OCI-M1 (cell line): ENCODE data around the gene ARID3A.

Experiments
- DNase-seq: peaks from one replicate; lab custom pipeline; 2025; lab: John Stamatoyannopoulos, UW

ARID3A gene

DNA sequence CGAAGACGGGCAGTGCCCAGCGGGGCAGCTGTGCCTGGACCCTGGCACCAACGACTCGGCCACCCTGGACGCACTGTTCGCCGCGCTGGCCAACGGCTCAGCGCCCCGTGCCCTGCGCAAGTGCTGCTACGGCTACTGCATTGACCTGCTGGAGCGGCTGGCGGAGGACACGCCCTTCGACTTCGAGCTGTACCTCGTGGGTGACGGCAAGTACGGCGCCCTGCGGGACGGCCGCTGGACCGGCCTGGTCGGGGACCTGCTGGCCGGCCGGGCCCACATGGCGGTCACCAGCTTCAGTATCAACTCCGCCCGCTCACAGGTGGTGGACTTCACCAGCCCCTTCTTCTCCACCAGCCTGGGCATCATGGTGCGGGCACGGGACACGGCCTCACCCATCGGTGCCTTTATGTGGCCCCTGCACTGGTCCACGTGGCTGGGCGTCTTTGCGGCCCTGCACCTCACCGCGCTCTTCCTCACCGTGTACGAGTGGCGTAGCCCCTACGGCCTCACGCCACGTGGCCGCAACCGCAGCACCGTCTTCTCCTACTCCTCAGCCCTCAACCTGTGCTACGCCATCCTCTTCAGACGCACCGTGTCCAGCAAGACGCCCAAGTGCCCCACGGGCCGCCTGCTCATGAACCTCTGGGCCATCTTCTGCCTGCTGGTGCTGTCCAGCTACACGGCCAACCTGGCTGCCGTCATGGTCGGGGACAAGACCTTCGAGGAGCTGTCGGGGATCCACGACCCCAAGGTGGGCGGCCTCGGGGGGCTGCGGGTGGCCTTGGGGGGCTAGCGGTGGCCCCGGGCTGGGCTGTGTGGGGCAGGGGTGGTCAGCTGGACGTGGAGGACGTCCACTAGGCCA is 79.2 kb downstream of the ARID3A start:
- no peak for DNase-seq

DNA sequence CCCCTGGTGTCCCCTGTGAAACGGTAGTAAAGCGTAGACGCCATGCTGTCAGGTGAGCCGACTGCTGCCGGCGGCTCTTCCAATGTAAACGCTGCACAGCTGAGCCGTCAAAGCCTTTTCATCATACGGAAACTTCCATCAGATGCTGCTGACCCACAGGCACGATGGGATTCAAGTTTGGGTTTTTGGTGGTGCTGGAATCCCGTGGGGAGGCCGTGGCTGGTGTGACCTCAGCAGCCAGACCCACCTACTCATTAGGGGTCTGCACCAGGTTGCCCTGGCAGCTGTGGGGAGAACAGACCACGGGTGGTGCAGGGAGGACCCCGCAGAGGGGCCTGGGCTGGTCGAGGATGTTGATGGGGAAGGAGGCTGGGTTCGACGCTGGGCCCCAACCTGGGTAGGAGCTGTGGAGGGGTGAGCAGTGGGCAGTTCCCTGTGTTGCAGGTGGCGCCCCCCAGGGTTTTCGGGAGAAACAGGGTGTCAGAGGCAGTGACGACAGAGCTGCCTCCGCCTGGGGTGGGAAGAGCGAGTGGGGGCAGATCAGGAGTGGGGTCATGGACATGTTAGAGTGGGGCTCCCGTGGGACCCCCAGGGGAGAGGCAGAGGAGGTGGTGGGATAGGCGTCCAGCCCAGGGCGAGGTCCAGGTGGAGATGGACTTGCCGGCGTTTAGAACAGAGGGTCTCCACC is 81.0 kb downstream of the ARID3A start:
- no peak for DNase-seq

DNA sequence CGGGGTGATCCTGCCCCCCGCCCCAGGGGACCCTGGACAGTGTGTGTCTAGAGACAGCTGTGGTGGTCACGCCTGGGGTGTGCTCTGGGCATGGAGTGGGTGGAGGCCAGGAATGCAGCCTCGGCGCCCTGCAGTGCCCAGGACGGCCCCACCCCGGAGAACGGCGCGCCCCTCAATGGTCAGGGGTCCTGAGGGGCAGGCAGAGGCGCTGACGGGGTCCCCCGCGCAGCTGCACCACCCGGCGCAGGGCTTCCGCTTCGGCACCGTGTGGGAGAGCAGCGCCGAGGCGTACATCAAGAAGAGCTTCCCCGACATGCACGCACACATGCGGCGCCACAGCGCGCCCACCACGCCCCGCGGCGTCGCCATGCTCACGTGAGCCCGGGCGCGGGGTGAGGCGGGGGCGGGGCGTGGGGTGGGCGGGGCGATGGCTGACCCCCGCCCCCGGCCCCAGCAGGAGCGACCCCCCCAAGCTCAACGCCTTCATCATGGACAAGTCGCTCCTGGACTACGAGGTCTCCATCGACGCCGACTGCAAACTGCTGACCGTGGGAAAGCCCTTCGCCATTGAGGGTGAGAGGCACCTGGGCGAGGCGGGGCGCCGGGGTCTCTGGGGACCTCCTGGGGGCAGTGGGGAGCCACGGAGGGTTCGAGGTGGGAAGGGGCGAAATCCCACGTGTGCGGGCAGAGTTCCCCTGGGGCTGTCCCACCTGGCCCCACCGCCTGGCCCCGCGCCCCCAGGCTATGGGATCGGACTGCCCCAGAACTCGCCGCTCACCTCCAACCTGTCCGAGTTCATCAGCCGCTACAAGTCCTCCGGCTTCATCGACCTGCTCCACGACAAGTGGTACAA is 81.8 kb downstream of the ARID3A start:
- DNase-seq: no peak

DNA sequence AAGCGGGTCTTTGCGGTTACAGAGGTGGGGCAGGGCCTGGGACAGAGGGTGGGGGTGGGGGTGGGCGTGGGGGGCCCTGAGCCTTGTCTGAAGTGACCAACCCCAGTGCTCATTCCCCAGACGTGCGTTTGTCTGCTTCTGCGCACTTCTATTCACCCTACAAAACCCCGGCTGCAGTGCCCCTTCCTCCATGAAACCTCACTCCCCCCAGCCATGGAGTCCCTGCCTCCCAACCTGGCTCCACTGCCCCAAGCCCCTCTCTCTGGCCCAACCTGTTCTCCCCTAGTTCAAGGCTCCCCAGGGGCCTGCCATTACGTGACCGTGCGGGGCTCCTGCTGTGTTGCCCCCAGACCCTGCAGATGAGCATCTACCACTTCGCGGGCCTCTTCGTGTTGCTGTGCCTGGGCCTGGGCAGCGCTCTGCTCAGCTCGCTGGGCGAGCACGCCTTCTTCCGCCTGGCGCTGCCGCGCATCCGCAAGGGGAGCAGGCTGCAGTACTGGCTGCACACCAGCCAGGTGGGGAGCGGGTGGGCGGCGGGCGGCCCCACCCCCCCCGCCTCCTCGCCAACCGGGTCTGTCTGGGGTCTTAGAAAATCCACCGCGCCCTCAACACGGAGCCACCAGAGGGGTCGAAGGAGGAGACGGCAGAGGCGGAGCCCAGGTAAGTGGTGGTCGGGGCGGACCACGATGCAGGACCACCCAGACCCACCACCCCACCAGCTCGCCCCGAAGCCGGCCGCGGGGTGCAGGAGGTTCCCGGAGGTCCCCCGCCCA is 82.6 kb downstream of the ARID3A start:
- no peak for DNase-seq

DNA sequence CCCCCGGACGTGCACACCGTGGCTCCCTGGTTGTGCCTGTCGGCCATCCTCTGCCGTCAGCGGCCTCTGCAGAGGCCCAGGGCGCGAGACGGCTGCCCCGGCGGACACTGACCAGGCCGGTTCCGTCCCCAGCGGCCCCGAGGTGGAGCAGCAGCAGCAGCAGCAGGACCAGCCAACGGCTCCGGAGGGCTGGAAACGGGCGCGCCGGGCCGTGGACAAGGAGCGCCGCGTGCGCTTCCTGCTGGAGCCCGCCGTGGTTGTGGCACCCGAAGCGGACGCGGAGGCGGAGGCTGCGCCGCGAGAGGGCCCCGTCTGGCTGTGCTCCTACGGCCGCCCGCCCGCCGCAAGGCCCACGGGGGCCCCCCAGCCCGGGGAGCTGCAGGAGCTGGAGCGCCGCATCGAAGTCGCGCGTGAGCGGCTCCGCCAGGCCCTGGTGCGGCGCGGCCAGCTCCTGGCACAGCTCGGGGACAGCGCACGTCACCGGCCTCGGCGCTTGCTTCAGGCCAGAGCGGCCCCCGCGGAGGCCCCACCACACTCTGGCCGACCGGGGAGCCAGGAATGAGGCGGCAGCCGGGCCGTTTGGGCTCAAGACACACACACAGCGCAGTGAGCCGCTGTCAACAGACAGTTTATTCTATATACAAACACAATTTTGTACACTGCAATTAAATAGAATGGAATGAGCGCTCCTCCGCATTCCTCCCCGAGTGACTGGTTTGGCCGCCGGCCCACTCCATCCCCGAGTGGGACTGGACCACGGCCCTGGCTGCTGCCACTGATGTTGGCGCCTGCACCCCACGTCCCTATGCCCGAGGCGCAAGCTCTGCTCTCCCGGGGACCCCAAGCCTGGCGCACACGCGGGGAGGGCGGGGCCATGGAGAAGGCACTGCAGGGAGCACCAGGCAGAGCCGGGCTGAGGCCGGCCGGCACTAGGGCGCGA is 83.5 kb downstream of the ARID3A start:
- DNase-seq: no peak

DNA sequence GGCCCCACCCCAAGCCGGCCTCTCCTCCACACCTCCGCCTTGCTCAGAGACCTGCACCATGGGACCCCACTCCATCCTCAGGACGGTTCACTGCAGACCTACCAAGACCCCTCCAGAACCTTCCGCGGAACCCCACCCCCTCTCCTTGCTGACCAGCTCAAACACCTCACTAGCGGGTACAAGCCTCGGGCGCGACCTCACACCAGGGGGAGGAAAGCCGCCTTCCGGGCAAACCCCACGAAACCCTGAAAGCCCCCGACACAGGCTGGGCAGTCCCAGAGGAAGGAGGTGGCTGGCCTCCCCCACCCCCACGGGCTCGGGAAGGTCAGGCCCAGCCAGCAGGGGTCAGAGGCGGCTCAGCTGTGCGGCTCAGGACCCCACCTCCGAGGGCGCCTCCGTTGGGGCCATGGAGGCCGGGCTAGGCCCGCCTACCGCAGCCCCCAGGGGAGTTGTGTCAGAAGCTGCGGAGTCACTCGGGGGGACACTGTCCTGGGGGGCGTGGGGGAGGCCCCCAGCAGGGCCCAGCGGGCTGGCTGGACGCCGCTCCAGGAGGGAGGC is 84.2 kb downstream of the ARID3A start:
- no peak for DNase-seq

DNA sequence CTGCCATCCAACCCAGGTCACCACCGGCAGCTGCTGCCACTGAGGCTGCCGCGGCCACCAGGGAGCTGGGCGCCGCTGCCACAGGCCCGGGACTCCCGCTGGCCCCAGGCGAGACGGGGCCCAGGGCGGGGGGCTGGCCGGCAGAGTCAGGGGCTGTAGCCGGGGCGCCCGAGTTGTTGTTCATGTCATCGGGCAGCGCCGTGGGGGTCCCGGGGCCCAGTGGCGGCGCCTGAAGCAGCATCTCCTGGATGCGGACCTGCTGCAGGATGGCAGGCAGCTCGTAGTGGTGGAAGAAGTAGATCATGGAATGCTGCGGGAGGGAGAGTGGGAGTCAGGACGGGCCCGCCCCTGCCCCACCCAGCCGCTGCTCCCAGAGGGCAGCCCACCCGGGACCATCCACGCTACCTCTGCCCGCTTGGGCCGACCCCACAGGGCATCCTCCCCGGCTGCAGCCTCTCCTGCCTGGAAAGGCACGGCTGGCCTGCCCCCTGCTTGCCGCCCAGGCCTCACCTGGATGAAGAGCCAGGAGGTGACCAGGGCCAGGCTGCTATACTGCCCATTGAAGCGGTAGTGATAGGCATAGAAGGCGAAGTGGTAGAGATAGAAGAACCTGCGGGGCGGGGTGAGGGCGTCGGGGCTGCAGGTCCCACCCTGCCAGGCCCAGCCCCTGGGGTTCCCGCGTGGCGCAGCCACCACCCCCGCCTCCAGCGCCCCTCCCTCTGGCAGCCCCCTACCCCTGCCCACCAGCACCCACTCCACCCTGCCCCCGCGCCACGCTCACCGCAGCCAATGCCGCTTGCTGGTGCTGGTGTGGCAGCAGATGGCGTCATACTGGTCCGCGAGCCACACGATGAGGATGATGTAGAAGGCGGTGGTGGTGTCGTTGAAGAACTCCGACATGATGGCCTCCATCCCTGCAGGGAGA is 85.0 kb downstream of the ARID3A start:
- DNase-seq: no peak

DNA sequence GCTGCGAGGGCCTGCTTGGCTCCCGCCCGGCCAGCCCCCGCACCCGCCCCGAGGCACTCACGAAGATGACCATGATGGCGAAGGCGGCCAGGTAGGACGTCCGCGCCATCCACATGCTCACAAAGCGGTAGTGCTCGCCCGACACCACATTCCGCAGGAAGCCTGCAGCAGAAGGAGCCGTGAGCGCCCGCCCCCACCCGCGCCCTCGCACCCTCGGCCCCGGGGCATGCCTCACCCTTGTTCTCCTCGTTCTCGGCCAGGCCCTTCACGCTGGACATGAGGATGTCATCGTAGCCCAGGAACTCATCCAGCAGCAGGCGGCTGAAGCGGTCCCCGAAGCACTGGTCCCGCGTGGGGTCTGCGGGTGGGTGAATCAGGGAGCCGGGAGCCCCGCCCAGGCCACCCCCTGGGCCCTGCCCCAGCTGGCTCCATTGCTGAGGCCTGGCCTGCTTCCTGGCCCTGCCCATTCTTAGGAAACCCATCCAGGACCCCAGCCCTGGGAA is 86.0 kb downstream of the ARID3A start:
- no peak for DNase-seq

DNA sequence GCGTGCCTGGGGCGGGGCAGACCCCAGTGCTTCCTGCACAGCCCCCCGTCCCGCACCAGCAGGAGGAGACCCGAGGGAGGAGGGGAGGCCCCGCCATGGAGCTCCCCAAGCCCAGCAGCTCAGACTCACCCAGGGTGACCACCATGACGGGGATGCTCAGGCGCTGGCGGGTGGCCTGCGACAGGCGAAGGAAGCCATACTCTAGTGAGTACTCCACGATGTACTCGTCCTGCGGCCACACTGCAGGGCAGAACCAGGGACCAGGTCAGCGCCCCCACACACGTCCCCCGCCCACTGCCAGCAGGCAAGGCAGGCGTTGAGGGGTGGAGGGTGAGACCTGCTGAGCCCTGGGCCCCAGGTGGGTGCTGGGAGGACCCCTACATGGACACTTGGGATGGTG is 86.5 kb downstream of the ARID3A start:
- DNase-seq: no peak

DNA sequence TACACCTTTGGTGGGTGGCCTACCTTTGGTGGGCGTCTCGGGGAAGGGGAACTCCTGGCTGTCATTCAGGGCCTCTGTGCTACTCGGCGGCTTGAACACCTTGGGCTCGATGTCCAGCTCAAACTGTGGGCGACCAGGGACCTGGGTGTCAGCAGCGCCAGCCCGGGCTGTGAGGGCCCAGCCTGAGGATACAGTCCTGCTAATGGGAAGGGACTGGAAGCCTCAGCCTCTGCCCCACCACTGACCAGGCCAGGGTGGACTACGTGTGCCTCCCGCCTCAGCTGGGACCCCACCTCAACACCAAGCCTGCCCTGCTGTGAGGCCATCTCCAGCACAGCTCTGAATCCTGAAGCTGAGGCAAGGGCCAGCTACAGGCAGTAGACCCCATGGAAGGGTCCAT is 87.4 kb downstream of the ARID3A start:
- no peak for DNase-seq

DNA sequence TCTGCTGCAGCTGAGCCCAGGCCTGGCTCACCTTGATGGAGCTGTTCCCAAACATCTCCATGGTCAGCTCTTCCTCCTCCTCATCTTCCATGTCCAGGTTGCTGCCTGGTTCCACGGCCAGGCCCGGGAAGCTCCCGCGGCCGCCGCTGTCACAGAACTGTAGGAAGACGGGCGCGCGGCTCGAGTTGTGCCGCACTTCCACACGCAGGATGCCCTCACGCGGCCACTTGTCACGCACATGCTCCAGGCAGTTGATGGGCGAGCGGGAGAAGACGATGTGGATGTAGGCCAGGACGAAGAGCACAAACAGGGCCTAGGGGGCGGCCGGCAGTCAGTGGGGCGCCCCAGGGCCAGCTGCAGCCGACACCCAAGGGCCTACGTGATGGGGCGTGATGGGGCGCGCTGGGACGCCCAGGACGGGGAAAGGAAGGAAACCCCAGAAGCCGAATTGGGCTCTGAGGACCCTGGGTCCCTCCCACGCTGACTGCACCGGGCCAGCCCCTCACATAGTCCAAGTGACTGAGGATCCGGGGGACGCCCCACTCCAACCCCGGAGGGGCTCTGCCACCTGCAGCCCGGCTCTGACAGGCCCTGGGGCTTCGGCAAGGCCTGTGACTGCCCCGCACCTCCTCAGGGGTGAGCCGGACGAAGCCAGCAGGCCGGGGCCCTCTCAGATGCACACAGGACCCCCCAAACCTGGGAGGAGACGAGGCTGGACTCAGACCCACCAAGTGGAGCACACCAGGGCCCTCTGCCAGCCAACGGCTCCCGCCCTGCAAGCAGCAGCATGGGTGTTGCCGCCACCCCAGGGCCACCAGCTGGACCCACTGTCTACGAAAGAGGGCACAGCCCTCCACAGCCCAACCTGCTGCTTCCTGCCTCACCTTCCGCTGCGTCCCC is 88.6 kb downstream of the ARID3A start:
- no peak for DNase-seq

DNA sequence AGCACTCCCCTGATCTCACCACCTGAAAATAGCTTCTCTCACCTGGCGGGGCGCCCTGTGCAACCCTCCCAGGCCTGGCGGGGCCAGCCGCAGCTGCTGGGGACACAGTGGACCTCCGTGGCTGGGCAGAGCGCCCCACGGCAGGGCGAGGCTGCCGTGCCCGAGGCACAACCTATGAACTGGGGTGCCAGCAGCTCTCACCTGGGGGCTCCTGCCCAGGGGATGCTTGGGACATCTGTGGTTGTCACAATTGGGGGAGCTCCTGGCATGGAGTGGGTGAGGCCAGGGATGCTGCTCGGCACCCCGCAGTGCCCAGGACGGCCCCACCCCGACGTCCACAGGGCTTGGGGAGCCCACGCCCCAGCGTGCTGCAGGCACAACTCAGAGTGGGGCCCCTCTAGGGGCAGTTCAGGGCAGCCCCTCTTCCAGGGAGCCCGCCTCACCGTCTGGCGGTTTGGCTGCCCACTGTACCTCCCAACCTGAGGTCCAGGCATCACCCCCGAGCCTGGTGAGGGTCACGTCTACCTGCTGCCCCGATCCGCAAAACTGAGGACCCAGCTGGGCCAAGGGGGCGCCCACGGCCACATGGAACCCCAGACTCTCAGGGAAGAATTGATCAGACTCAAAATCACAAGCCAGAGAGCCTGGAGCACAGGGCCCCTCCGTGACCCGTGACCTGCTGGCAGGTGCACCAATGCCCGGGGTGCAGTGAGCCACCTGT is 89.4 kb downstream of the ARID3A start:
- DNase-seq: no peak

DNA sequence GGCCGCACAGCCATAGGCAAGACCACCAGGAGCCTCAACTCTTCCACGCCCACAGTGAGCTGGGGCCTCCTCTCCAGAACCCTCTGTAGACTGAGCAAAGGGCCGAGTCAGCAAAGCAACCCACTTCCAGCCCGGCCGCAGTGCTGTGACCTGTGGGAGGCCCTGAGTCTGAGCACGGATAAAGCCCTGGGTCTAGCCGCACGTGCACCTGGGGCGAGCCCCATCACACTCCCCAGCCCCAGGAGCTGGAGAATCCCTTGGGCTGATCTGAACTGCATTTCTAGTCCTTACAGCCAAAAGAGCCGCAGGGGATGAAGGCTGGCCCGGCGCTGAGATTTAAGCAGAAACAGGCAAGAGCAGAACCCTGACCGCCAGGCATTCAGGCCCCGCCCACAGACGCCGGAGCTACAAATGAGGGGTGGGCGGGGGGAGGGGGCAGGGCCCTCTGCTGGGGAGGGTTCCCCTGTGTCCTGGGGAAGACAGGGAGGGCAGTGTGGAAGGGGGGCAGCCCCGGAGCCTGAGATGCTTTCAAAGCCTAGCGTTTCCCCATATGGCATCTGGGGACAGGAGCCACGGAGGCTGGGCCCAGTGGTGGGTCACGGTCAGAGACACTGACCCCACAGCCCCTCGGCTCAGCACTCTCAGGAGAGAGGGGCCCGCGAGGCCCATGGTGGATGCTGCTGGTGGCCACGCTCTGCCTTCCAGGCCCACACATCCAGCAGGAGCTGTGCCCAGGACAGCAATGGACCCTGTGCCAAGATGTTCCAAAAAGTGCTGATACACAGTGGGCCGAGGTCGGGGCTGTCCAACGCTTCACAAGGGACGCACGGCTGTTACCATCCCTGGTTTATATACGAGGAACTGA is 90.2 kb downstream of the ARID3A start:
- DNase-seq: no peak

DNA sequence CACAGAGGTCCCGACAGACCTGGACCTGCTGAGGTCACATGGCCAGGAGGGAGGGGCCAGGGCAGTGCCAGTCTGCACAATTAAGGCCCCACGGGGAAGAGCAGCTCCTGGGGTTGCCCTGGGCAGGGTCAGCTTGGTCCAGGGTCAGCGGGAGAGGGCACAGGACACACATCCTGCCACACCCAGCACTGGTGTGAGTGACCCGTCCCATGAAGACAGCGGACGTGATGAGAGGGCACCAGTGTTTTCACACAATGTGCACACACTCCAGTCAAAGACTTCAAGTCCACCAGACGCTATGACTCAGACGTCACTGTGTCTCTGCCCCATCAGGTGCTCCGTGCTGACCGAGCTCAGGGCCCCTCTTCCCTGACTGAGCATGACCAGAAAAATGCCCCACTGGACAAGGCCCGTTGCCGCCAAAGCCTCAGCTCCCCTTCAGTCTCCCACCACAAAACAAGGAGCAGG is 90.8 kb downstream of the ARID3A start:
- no peak for DNase-seq

DNA sequence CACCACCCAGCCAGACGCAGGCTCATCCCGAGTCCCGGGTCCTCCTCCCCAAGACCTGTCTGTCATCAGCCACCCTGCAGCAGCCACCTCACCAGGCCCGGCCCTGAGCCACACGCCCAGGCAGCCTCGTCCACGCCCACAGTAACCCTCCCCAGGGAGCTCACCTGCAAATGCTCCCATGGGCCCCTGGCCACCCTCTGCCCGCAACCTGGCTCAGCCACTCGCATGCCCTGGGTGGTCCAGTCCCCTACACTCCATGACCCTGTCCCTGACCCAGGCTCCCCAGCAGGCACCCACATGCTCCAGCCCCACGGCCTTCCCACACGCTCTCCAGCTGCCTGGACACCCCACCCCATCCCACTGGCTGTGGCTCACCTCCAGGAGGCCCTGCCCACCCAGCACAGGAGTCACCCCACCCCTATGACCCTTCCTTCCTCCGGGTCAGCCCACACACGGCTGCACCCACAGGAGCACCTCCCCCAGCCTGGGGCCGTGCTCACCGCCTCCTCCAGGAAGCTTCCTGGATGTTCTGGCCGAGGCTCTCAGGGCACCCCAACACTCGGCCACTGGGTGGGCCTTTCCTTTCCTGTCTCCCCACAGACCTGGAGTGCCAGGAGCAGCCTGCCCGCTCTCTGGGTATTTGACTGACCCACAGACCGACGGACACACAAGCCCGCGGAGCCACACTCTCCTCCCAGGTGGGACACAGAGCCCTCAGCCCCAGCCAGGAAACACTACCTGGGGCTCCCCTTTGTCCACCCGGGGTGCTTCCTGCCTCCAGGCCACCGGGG is 91.5 kb downstream of the ARID3A start:
- DNase-seq: no peak
